HCT116 (cell line): ENCODE results near the gene STXBP5. TPM values are rescaled to one million over a fixed set of nuclear protein-coding genes. Genes with fewer than 3 reads are reported as not detected.

Source experiments
- ATAC-seq: fragments of 200-7000 bp; cut with Tn5 transposase; 2 replicates; pipeline ENCODE4 v1.9.1; 2020; ENCODE audit warnings: mild to moderate bottlenecking, moderate library complexity
- BruUV-seq: library from RNA; stranded (reverse); fragments of 400-500 nt; replicated peaks from 2 replicates; lab custom pipeline; 2021; lab: Mats Ljungman, UMichigan
- CTCF ChIA-PET: fragments of 300-600 bp; sonication (Branson Sonifier 250); formaldehyde crosslinking; loops from one replicate; lab custom pipeline; 2021; ENCODE audit warnings: antibody characterized with exemption; lab: Charles Lee
- POLR2A ChIA-PET: fragments of 300-600, 350-600 bp; sonication (Branson Sonifier 250); formaldehyde crosslinking; loops from one replicate; lab custom pipeline; 2021; ENCODE audit warnings: antibody characterized with exemption; lab: Charles Lee
- RAD21 ChIA-PET, 2 experiments: fragments of 300-600 bp; sonication (Branson Sonifier 250); formaldehyde crosslinking; loops; one replicate each; lab custom pipeline; 2023; ENCODE audit warnings: low total read pairs in 2 of 2; ENCODE audit not compliant: uncharacterized antibody in 2 of 2, unreplicated experiment in 2 of 2, low non-redundant PET in 1 of 2; lab: Charles Lee
- DNase-seq: peaks from one replicate; pipeline ENCODE4 v3.0.0-alpha.2; 2010; ENCODE audit warnings: low read depth, low spot score
- H2AFZ ChIP-seq: fragments of 200-600 bp; shearing (Covaris generic), sonication (generic); 2 replicates; pipeline ENCODE4 v1.6.1; 2017; ENCODE audit warnings: low read depth, mixed run types, mixed read lengths, antibody characterized with exemption, low read length; ENCODE audit not compliant: poor library complexity, severe bottlenecking
- H3K27ac ChIP-seq: 2 replicates; pipeline ENCODE4 v1.5.1; 2012; ENCODE audit warnings: low read depth, low read length
- H3K27me3 ChIP-seq: fragments of 200-600 bp; sonication (generic); 2 replicates; pipeline ENCODE4 v1.6.1; 2016; ENCODE audit warnings: mixed run types, low read length, mixed read lengths; ENCODE audit not compliant: insufficient read depth
- H3K36me3 ChIP-seq, 2 experiments: fragments of 200-500 bp in 1 of 2; fragments of 200-600 bp in 1 of 2; sonication (Bioruptor generic) in 1 of 2; sonication (generic) in 1 of 2; 2 replicates each; pipeline versions ENCODE4 v1.5.1 to v1.6.1; 2014 to 2016; ENCODE audit warnings: low read length in 2 of 2, inconsistent platforms in 1 of 2, mixed read lengths in 1 of 2, mixed run types in 1 of 2; ENCODE audit not compliant: insufficient read depth in 2 of 2, control insufficient read depth in 1 of 2
- H3K4me1 ChIP-seq, 2 experiments: fragments of 200-600 bp in 1 of 2; sonication (generic) in 1 of 2; 2 replicates each; pipeline versions ENCODE4 v1.5.1 to v1.6.1; 2012 to 2017; ENCODE audit warnings: low read length in 2 of 2, inconsistent platforms in 1 of 2, mild to moderate bottlenecking in 1 of 2, mixed read lengths in 1 of 2, mixed run types in 1 of 2, moderate library complexity in 1 of 2; ENCODE audit not compliant: insufficient read depth in 2 of 2, control insufficient read depth in 1 of 2
- H3K4me2 ChIP-seq: fragments of 200-600 bp; sonication (generic); 2 replicates; pipeline ENCODE4 v1.6.1; 2017; ENCODE audit warnings: mixed run types, low read length, mixed read lengths
- H3K4me3 ChIP-seq, 2 experiments: fragments of 200-600 bp in 1 of 2; sonication (generic) in 1 of 2; replicated peaks in 1 of 2; 2 replicates each; pipeline ENCODE4 v1.5.1; 2011 to 2016; ENCODE audit warnings: low read length in 2 of 2, control low read depth in 1 of 2, low read depth in 1 of 2, mild to moderate bottlenecking in 1 of 2, mixed read lengths in 1 of 2, mixed run types in 1 of 2
- H3K79me2 ChIP-seq: fragments of 200-600 bp; sonication (generic); 2 replicates; pipeline ENCODE4 v1.6.1; 2017; ENCODE audit warnings: mild to moderate bottlenecking, mixed run types, low read length, moderate library complexity, mixed read lengths; ENCODE audit not compliant: insufficient read depth
- H3K9ac ChIP-seq: fragments of 200-600 bp; sonication (generic); 2 replicates; pipeline ENCODE4 v1.6.1; 2016; ENCODE audit warnings: low read length, mixed read lengths
- H3K9me2 ChIP-seq: fragments of 200-600 bp; sonication (generic), shearing (Covaris generic); 2 replicates; pipeline ENCODE4 v1.6.1; 2017; ENCODE audit warnings: mixed run types, mild to moderate bottlenecking, moderate library complexity; ENCODE audit not compliant: insufficient read depth
- H3K9me3 ChIP-seq, 2 experiments: fragments of 200-500 bp in 1 of 2; fragments of 200-600 bp in 1 of 2; sonication (Bioruptor generic) in 1 of 2; sonication (generic) in 1 of 2; 2 replicates each; pipeline ENCODE4 v1.6.1; 2014 to 2017; ENCODE audit warnings: low read length in 2 of 2, mixed read lengths in 2 of 2, inconsistent platforms in 1 of 2, low read depth in 1 of 2, mild to moderate bottlenecking in 1 of 2, mixed run types in 1 of 2, moderate library complexity in 1 of 2; ENCODE audit not compliant: control insufficient read depth in 1 of 2, insufficient read depth in 1 of 2
- H4K20me1 ChIP-seq: fragments of 200-600 bp; sonication (generic), shearing (Covaris generic); 2 replicates; pipeline ENCODE4 v1.6.1; 2017; ENCODE audit warnings: mixed run types, mild to moderate bottlenecking, moderate library complexity; ENCODE audit not compliant: insufficient read depth
- CBX3 ChIP-seq: IDR thresholded peaks from 2 replicates; pipeline ENCODE4 v1.6.1; 2012; ENCODE audit warnings: low read depth
- CEBPB ChIP-seq: IDR thresholded peaks from 2 replicates; pipeline ENCODE4 v1.6.1; 2012; ENCODE audit warnings: low read depth
- CTCF ChIP-seq, 3 experiments: fragments of 200-600 bp in 1 of 3; sonication (generic) in 1 of 3; IDR thresholded peaks in 2 of 3; conservative IDR thresholded peaks in 1 of 3; 2 replicates each; pipeline ENCODE4 v1.5.1; 2012 to 2017; ENCODE audit warnings: low read depth in 2 of 3, low read length in 2 of 3, antibody characterized with exemption in 1 of 3, borderline replicate concordance in 1 of 3, control low read depth in 1 of 3, mild to moderate bottlenecking in 1 of 3, mixed read lengths in 1 of 3, mixed run types in 1 of 3, moderate library complexity in 1 of 3; ENCODE audit not compliant: insufficient read depth in 1 of 3
- EGR1 ChIP-seq: IDR thresholded peaks from 2 replicates; pipeline ENCODE4 v1.6.1; 2012; ENCODE audit warnings: low read depth
- FOSL1 ChIP-seq: IDR thresholded peaks from 2 replicates; pipeline ENCODE4 v1.6.1; 2012; ENCODE audit warnings: low read depth
- MAX ChIP-seq: IDR thresholded peaks from 2 replicates; pipeline ENCODE4 v1.6.1; 2012
- POLR2A ChIP-seq: IDR thresholded peaks from 2 replicates; pipeline ENCODE4 v1.7.0; 2011; ENCODE audit warnings: borderline replicate concordance; ENCODE audit not compliant: insufficient read depth, insufficient read length; ENCODE audit errors: extremely low read depth
- RAD21 ChIP-seq: IDR thresholded peaks from 2 replicates; pipeline ENCODE4 v1.6.1; 2012; ENCODE audit warnings: low read depth, mild to moderate bottlenecking
- REST ChIP-seq: IDR thresholded peaks from 2 replicates; pipeline ENCODE4 v1.6.1; 2012; ENCODE audit warnings: low read depth
- SIN3A ChIP-seq: IDR thresholded peaks from 2 replicates; pipeline ENCODE4 v1.6.1; 2012; ENCODE audit warnings: low read depth
- SP1 ChIP-seq: IDR thresholded peaks from 2 replicates; pipeline ENCODE4 v1.6.1; 2012; ENCODE audit warnings: low read depth
- YY1 ChIP-seq: IDR thresholded peaks from 2 replicates; pipeline ENCODE4 v1.6.1; 2011; ENCODE audit warnings: low read length, low read depth, moderate library complexity, mild to moderate bottlenecking; ENCODE audit not compliant: insufficient replicate concordance; ENCODE audit errors: extremely low read depth
- ZFX ChIP-seq: fragments of 450-650 bp; IDR thresholded peaks from 2 replicates; pipeline ENCODE4 v1.6.1; 2017
- ZNF274 ChIP-seq: fragments of 200-500 bp; sonication (Bioruptor generic); IDR thresholded peaks from 2 replicates; pipeline ENCODE4 v1.6.1; 2014; ENCODE audit warnings: mild to moderate bottlenecking, low read depth, low read length, inconsistent platforms
- intact Hi-C: fragments of 100-400 bp; cut with micrococcal nuclease; formaldehyde crosslinking; loops from 2 replicates; pipeline ENCODE4 v1.10.0; 2022
- total RNA-seq: library from RNA; stranded (reverse); gene quantifications from one replicate; pipeline ENCODE4 v1.2.1, GENCODE V29; 2021; ENCODE audit not compliant: unreplicated experiment
- TF ChIP-seq, protein P1 (sequence below): IDR thresholded peaks from 2 replicates; pipeline ENCODE4 v1.6.1; 2012
- TF ChIP-seq, protein P2 (sequence below): IDR thresholded peaks from 2 replicates; pipeline ENCODE4 v1.6.1; 2011; ENCODE audit warnings: mild to moderate bottlenecking, low read length, moderate library complexity; ENCODE audit not compliant: insufficient replicate concordance; ENCODE audit errors: extremely low read depth

The STXBP5 gene
- total RNA-seq, 1 experiment from 2014 or later = 12.6 TPM

- TF ChIP-seq SP1 (no peak), FOSL1 (no peak), SIN3A (no peak), CEBPB (no peak)
- TF ChIP-seq, protein P1, sequence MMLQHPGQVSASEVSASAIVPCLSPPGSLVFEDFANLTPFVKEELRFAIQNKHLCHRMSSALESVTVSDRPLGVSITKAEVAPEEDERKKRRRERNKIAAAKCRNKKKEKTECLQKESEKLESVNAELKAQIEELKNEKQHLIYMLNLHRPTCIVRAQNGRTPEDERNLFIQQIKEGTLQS = no peak
Measured at GRCh38 chr6:147421903-147422302, 217.7 kb downstream of the STXBP5 start (continued).

DNA sequence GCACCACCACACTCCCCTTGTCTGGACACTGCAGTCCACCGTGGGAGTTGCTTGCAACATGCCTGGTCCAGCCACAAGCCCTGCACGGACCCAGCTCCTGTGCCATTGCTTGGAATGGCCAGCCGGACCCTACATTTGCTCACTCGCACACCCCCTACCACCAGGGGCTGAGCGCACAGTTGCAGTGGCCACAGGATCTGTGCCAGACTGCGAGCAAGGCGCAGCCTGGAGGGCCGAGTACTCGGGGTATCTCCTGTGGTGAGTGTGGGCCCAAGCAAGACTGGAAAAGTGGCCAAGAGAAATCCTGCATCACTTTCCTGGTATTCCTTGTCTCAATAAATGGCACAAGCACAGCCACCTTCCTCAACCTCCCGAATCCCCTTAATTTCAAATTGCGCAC is 218.9 kb downstream of the STXBP5 start:
- ChIA-PET POLR2A (no interaction called here), RAD21 (no interaction called here), CTCF (no interaction called here)
- intact Hi-C loops = no loop called here
- Histone ChIP-seq H3K9ac (no peak overlapping the region), H3K9me3 (no peaks in the 10 kb centered on the region), H3K4me1 (no peaks in the 10 kb centered on the region), H3K27ac (no peak overlapping the region), H3K79me2 (no peaks in the 10 kb centered on the region), H3K36me3 (no peaks in the 10 kb centered on the region), H3K4me3 (no peak overlapping the region), H3K9me2 (no peaks in the 10 kb centered on the region), H3K27me3 (no peaks in the 10 kb centered on the region), H3K4me2 (no peak overlapping the region), H4K20me1 (no peaks in the 10 kb centered on the region), H2AFZ (no peak overlapping the region)
- no peak for ATAC-seq
- TF ChIP-seq, protein P2, sequence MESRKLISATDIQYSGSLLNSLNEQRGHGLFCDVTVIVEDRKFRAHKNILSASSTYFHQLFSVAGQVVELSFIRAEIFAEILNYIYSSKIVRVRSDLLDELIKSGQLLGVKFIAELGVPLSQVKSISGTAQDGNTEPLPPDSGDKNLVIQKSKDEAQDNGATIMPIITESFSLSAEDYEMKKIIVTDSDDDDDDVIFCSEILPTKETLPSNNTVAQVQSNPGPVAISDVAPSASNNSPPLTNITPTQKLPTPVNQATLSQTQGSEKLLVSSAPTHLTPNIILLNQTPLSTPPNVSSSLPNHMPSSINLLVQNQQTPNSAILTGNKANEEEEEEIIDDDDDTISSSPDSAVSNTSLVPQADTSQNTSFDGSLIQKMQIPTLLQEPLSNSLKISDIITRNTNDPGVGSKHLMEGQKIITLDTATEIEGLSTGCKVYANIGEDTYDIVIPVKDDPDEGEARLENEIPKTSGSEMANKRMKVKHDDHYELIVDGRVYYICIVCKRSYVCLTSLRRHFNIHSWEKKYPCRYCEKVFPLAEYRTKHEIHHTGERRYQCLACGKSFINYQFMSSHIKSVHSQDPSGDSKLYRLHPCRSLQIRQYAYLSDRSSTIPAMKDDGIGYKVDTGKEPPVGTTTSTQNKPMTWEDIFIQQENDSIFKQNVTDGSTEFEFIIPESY = no peak
- TF ChIP-seq EGR1 (no peak), CBX3 (no peak), FOSL1 (no peak), POLR2A (no peak), ZFX (no peak), YY1 (no peak), ZNF274 (no peak), RAD21 (no peak), REST (no peak), MAX (no peak), CTCF (IDR thresholded peaks at IDR 0.05 in 2 of 3, conservative IDR thresholded peaks at IDR 0.05 in 1 of 3; ENCODE audit: borderline replicate concordance in 1 of 3, insufficient read depth in 1 of 3, low read depth in 2 of 3, low read length in 2 of 3) (no peak)
- no TSS peak for BruUV-seq
- no peak for DNase-seq
